Fibroblast of lung (primary cell): Measurements from ENCODE around the gene FCHO2. TPM values are rescaled to one million over a fixed set of nuclear protein-coding genes. Genes with fewer than 3 reads are reported as not detected.

Source experiments
- DNase-seq, 2 donors: peaks; one replicate each; pipeline versions ENCODE4 v3.0.0 to v3.0.0-alpha.2; 2010; ENCODE audit warnings: low read depth in 2 of 2
- H2AFZ ChIP-seq: 2 replicates; pipeline ENCODE4 v1.5.1; 2012; ENCODE audit warnings: low read length, control low read depth, inconsistent platforms
- H3K27ac ChIP-seq: 2 replicates; pipeline ENCODE4 v1.5.1; 2011; ENCODE audit warnings: low read length, control low read depth; ENCODE audit not compliant: insufficient read depth
- H3K27me3 ChIP-seq: 2 replicates; pipeline ENCODE4 v1.5.1; 2011; ENCODE audit warnings: mild to moderate bottlenecking, low read length; ENCODE audit not compliant: control insufficient read depth, insufficient read depth
- H3K36me3 ChIP-seq: 2 replicates; pipeline ENCODE4 v1.5.1; 2011; ENCODE audit warnings: low read length; ENCODE audit not compliant: control insufficient read depth, insufficient read depth
- H3K4me1 ChIP-seq: 2 replicates; pipeline ENCODE4 v1.5.1; 2011; ENCODE audit warnings: low read length; ENCODE audit not compliant: control insufficient read depth, insufficient read depth; ENCODE audit errors: extremely low read depth
- H3K4me2 ChIP-seq: 2 replicates; pipeline ENCODE4 v1.5.1; 2011; ENCODE audit warnings: low read length, control low read depth; ENCODE audit not compliant: insufficient read depth; ENCODE audit errors: extremely low read depth
- H3K4me3 ChIP-seq, 4 experiments: fragments of 200-600 bp in 1 of 4; sonication (generic) in 1 of 4; replicated peaks in 1 of 4; 2 replicates each; pipeline ENCODE4 v1.5.1; 2011 to 2016; ENCODE audit warnings: low read length in 4 of 4, low read depth in 3 of 4, mild to moderate bottlenecking in 3 of 4, control low read depth in 2 of 4, inconsistent platforms in 1 of 4, mixed read lengths in 1 of 4; ENCODE audit not compliant: insufficient read depth in 1 of 4; ENCODE audit errors: control extremely low read depth in 1 of 4
- H3K79me2 ChIP-seq: 2 replicates; pipeline ENCODE4 v1.5.1; 2012; ENCODE audit warnings: mild to moderate bottlenecking, low read length, inconsistent platforms; ENCODE audit not compliant: control insufficient read depth, insufficient read depth
- H3K9ac ChIP-seq: 2 replicates; pipeline ENCODE4 v1.5.1; 2011; ENCODE audit warnings: mild to moderate bottlenecking, low read length, control low read depth; ENCODE audit not compliant: insufficient read depth
- H3K9me3 ChIP-seq: 2 replicates; pipeline ENCODE4 v1.5.1; 2012; ENCODE audit warnings: low read depth, low read length; ENCODE audit not compliant: control insufficient read depth, insufficient read depth
- H4K20me1 ChIP-seq: 2 replicates; pipeline ENCODE4 v1.5.1; 2011; ENCODE audit warnings: low read length; ENCODE audit not compliant: control insufficient read depth, insufficient read depth; ENCODE audit errors: extremely low read depth
- EZH2 ChIP-seq: IDR thresholded peaks from 2 replicates; pipeline ENCODE4 v1.5.1; 2012; ENCODE audit warnings: low read length, control low read depth, mild to moderate bottlenecking; ENCODE audit errors: missing control alignments
- polyA plus RNA-seq, 2 donors: library from polyadenylated mRNA; depleted of rRNA in 1 of 2; stranded (reverse) in 1 of 2; unstranded in 1 of 2; fragments of >200 nt; gene quantifications; 2 replicates each; pipeline ENCODE4 v1.2.1, GENCODE V29; 2011 to 2012; ENCODE audit warnings: missing spikeins in 1 of 2
- total RNA-seq: library from RNA; depleted of rRNA; stranded (reverse); fragments of >200 nt; gene quantifications from 2 replicates; pipeline ENCODE4 v1.2.1, GENCODE V29; 2014
- TF ChIP-seq, protein P1 (sequence below), 2 donors: IDR thresholded peaks in 1 of 2; conservative IDR thresholded peaks in 1 of 2; 1 replicate in 1 of 2; 2 replicates in 1 of 2; pipeline ENCODE4 v1.5.1; 2011 to 2012; ENCODE audit warnings: low read length in 2 of 2, control low read depth in 1 of 2, inconsistent platforms in 1 of 2, low read depth in 1 of 2, mild to moderate bottlenecking in 1 of 2

The FCHO2 gene
- total and polyA plus RNA-seq, 2 donors (not counting 1 experiment from before 2014, with no cell fraction given) = 11.3 to 19.2 TPM

DNA sequence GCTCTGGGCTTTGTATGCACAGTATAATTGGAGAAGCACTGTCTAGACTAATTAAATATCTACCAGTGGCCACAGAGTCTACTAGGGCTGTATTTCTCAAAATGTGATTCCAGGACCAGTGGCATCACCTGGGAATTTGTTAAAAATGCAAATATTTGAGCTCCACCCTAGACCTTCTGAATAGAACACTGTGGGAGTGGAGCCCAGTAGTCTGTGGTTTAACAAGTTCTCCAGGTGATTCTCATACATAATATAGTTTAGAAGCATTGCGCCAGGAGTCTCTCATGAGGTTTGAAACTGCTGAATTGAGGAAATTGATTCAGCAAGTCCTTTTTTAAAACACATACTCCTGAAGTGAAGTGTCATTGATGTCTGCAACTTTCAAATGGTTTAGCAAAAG, 74.7 kb downstream of the FCHO2 start:
- Histone ChIP-seq H3K27ac (peak overlapping the region; percentile 25), H3K4me1 (peaks cover 15% of the 10 kb centered on the region), H3K79me2 (no peaks in the 10 kb centered on the region), H3K27me3 (no peaks in the 10 kb centered on the region), H3K4me2 (no peak overlapping the region), H3K9ac (no peak overlapping the region), H4K20me1 (no peaks in the 10 kb centered on the region), H3K9me3 (no peaks in the 10 kb centered on the region), H3K36me3 (no peaks in the 10 kb centered on the region), H2AFZ (no peak overlapping the region), H3K4me3 (no peak overlapping the region)
- peak in 1 of 2 donors; percentile 43 for DNase-seq
- no peak for TF ChIP-seq EZH2
- TF ChIP-seq, protein P1, sequence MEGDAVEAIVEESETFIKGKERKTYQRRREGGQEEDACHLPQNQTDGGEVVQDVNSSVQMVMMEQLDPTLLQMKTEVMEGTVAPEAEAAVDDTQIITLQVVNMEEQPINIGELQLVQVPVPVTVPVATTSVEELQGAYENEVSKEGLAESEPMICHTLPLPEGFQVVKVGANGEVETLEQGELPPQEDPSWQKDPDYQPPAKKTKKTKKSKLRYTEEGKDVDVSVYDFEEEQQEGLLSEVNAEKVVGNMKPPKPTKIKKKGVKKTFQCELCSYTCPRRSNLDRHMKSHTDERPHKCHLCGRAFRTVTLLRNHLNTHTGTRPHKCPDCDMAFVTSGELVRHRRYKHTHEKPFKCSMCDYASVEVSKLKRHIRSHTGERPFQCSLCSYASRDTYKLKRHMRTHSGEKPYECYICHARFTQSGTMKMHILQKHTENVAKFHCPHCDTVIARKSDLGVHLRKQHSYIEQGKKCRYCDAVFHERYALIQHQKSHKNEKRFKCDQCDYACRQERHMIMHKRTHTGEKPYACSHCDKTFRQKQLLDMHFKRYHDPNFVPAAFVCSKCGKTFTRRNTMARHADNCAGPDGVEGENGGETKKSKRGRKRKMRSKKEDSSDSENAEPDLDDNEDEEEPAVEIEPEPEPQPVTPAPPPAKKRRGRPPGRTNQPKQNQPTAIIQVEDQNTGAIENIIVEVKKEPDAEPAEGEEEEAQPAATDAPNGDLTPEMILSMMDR (conservative IDR thresholded peaks at IDR 0.05 in 1 of 2, IDR thresholded peaks at IDR 0.05 in 1 of 2; ENCODE audit: low read depth in 1 of 2, low read length in 2 of 2) = no peak

- Histone ChIP-seq H3K79me2 (no peaks in the 10 kb centered on the region), H3K27ac (peak overlapping the region; percentile 25), H3K27me3 (no peaks in the 10 kb centered on the region), H3K9me3 (no peaks in the 10 kb centered on the region), H2AFZ (no peak overlapping the region), H3K9ac (no peak overlapping the region), H3K4me2 (no peak overlapping the region), H3K4me1 (peaks cover 15% of the 10 kb centered on the region), H4K20me1 (no peaks in the 10 kb centered on the region), H3K4me3 (no peak overlapping the region), H3K36me3 (no peaks in the 10 kb centered on the region)
- TF ChIP-seq, protein P1 (conservative IDR thresholded peaks at IDR 0.05 in 1 of 2, IDR thresholded peaks at IDR 0.05 in 1 of 2; ENCODE audit: low read depth in 1 of 2, low read length in 2 of 2) = no peak
- TF ChIP-seq EZH2 = no peak
- peak; percentile 58 to 95 for DNase-seq
These were observed 75.2 kb downstream of the FCHO2 start for GRCh38 chr5:73030995-73031394.

GRCh38 chr5:73031839-73032238, 76.0 kb downstream of the FCHO2 start:
- no peak overlapping the region for H3K9ac ChIP-seq
- DNase-seq = peak; percentile 79 to 84
- no peaks in the 10 kb centered on the region for H3K36me3 ChIP-seq
- no peak overlapping the region for H2AFZ ChIP-seq
- H3K27ac ChIP-seq = no peak overlapping the region
- TF ChIP-seq, protein P1 (conservative IDR thresholded peaks at IDR 0.05 in 1 of 2, IDR thresholded peaks at IDR 0.05 in 1 of 2; ENCODE audit: low read depth in 1 of 2, low read length in 2 of 2) = no peak
- no peak for TF ChIP-seq EZH2
- no peaks in the 10 kb centered on the region for H4K20me1 ChIP-seq
- peaks cover 15% of the 10 kb centered on the region for H3K4me1 ChIP-seq
- H3K9me3 ChIP-seq = no peaks in the 10 kb centered on the region
- H3K27me3 ChIP-seq = no peaks in the 10 kb centered on the region
- peak overlapping the region; percentile 56 for H3K4me2 ChIP-seq
- H3K4me3 ChIP-seq = no peak overlapping the region
- no peaks in the 10 kb centered on the region for H3K79me2 ChIP-seq
